Nephron progenitor cell (in vitro differentiated cells): ENCODE results near the gene CTXND1.
"Not testable (repeated sequence)": the region's sequence is repeated elsewhere in the genome, so short reads cannot be mapped to it uniquely, and the experiment has no call there.

Experiments
- DNase-seq: peaks from one replicate; pipeline ENCODE4 v3.0.0; 2021
- H3K27ac Mint-ChIP-seq: 2 replicates; pipeline ENCODE4 v1.8.0; 2021; ENCODE audit warnings: mild to moderate bottlenecking, moderate library complexity, mixed read lengths
- H3K27me3 Mint-ChIP-seq: 2 replicates; pipeline ENCODE4 v1.8.0; 2021; ENCODE audit warnings: mild to moderate bottlenecking, low read depth, mixed read lengths; ENCODE audit not compliant: poor library complexity
- H3K36me3 Mint-ChIP-seq: 2 replicates; pipeline ENCODE4 v1.8.0; 2021; ENCODE audit warnings: low read depth, mixed read lengths
- H3K4me1 Mint-ChIP-seq: 2 replicates; pipeline ENCODE4 v1.8.0; 2021; ENCODE audit warnings: mixed read lengths
- H3K4me3 Mint-ChIP-seq: 2 replicates; pipeline ENCODE4 v1.8.0; 2021; ENCODE audit warnings: mild to moderate bottlenecking, moderate library complexity, mixed read lengths
- H3K9me3 Mint-ChIP-seq: 2 replicates; pipeline ENCODE4 v1.8.0; 2021; ENCODE audit warnings: mild to moderate bottlenecking, moderate library complexity, mixed read lengths
- CTCF ChIP-seq: fragments of 200-600 bp; sonication (generic); IDR thresholded peaks from 2 replicates; pipeline ENCODE4 v1.5.0; 2021; ENCODE audit warnings: antibody characterized with exemption

CTXND1 gene

GRCh38 chr15:80252121-80252518, at the start of gene CTXND1:
Gene CTXND1, minus strand, starts transcription at chr15:80252213. Its CDS starts 50,264 bp downstream, at chr15:80201949.
- H3K27me3 Mint-ChIP-seq = peaks cover 94% of the 10 kb centered on the region
- no peak for TF ChIP-seq CTCF
- no peak for DNase-seq
- peak within 1 kb of the TSS; percentile 78 for H3K4me3 Mint-ChIP-seq
- H3K36me3 Mint-ChIP-seq = no peaks in the 10 kb centered on the region
- no peaks in the 10 kb centered on the region for H3K9me3 Mint-ChIP-seq
- H3K27ac Mint-ChIP-seq = no peak within 1 kb of the TSS
- peaks cover 6% of the 10 kb centered on the region for H3K4me1 Mint-ChIP-seq

- Mint-ChIP-seq H3K36me3 (no peaks in the 10 kb centered on the region), H3K4me3 (no peak overlapping the region), H3K4me1 (no peaks in the 10 kb centered on the region), H3K27me3 (peaks cover 7% of the 10 kb centered on the region), H3K9me3 (peaks cover 6% of the 10 kb centered on the region), H3K27ac (no peak overlapping the region)
- DNase-seq = no peak
- TF ChIP-seq CTCF = no peak
Measured at GRCh38 chr15:80301472-80301871, 49.5 kb upstream of the CTXND1 start.

GRCh38 chr15:80295777-80296176, 43.8 kb upstream of the CTXND1 start:
- not testable (repeated sequence) for H3K27ac Mint-ChIP-seq, H3K36me3 Mint-ChIP-seq, H3K4me1 Mint-ChIP-seq, DNase-seq, H3K9me3 Mint-ChIP-seq, H3K4me3 Mint-ChIP-seq
- peaks cover 12% of the 10 kb centered on the region for H3K27me3 Mint-ChIP-seq

GRCh38 chr15:80292079-80292478, 40.1 kb upstream of the CTXND1 start:
- peaks cover 27% of the 10 kb centered on the region for H3K4me1 Mint-ChIP-seq
- no peak for DNase-seq
- H3K9me3 Mint-ChIP-seq = no peaks in the 10 kb centered on the region
- H3K4me3 Mint-ChIP-seq = no peak overlapping the region
- H3K36me3 Mint-ChIP-seq = no peaks in the 10 kb centered on the region
- H3K27ac Mint-ChIP-seq = peak overlapping the region; percentile 12
- H3K27me3 Mint-ChIP-seq = peaks cover 15% of the 10 kb centered on the region
- TF ChIP-seq CTCF = no peak

- Mint-ChIP-seq H3K4me1 (peaks cover 27% of the 10 kb centered on the region), H3K27me3 (peaks cover 15% of the 10 kb centered on the region)
- H3K4me3 Mint-ChIP-seq, H3K27ac Mint-ChIP-seq, H3K9me3 Mint-ChIP-seq, H3K36me3 Mint-ChIP-seq, DNase-seq: not testable (repeated sequence)
Measured at GRCh38 chr15:80290891-80291290, 38.9 kb upstream of the CTXND1 start.

- Mint-ChIP-seq H3K4me3 (peak overlapping the region; percentile 43), H3K4me1 (peaks cover 27% of the 10 kb centered on the region), H3K27ac (peak overlapping the region; percentile 84), H3K36me3 (no peaks in the 10 kb centered on the region), H3K9me3 (no peaks in the 10 kb centered on the region), H3K27me3 (peaks cover 15% of the 10 kb centered on the region)
- no peak for TF ChIP-seq CTCF
- DNase-seq = no peak
Measured at GRCh38 chr15:80289528-80290495, 37.8 kb upstream of the CTXND1 start.

- Mint-ChIP-seq H3K36me3 (no peaks in the 10 kb centered on the region), H3K4me1 (peaks cover 27% of the 10 kb centered on the region), H3K27ac (no peak overlapping the region), H3K27me3 (peaks cover 14% of the 10 kb centered on the region), H3K9me3 (no peaks in the 10 kb centered on the region), H3K4me3 (no peak overlapping the region)
- TF ChIP-seq CTCF = no peak
- DNase-seq = no peak
Measured at GRCh38 chr15:80288131-80288530, 36.1 kb upstream of the CTXND1 start.
